ENCODE results near the gene EGLN3.

- TF ChIP-seq CTCF (IDR thresholded peaks at IDR 0.05) (no peak), POLR2A (IDR thresholded peaks at IDR 0.05) (no peak)
Measured at GRCh38 chr14:33964599-33965317, 13.9 kb upstream of the EGLN3 start.
